Omental fat pad (tissue), 4 donors: ENCODE data around the gene URM1. TPM values are rescaled to one million over a fixed set of nuclear protein-coding genes. Genes with fewer than 3 reads are reported as not detected.
A peak's percentile ranks its signal among the peaks of the same experiment; 100 is the strongest.
"Not testable (repeated sequence)": the region's sequence is repeated elsewhere in the genome, so short reads cannot be mapped to it uniquely, and the experiment has no call there.

Experiments used
- ATAC-seq: fragments of 150-250 bp; one replicate; pipeline ENCODE4 v1.9.1; 2016; ENCODE audit warnings: mild to moderate bottlenecking, moderate library complexity; ENCODE audit not compliant: low FRiP score
- DNase-seq: peaks from one replicate; pipeline ENCODE4 v3.0.0-alpha.2; 2019; ENCODE audit warnings: low spot score
- CTCF ChIP-seq, 3 donors: fragments of 450-650 bp; IDR thresholded peaks; one replicate each; pipeline ENCODE4 v1.5.1; 2016 to 2017; ENCODE audit warnings: antibody characterized with exemption in 3 of 3, mild to moderate bottlenecking in 3 of 3, moderate library complexity in 2 of 3
- total RNA-seq, 4 donors: library from RNA; depleted of rRNA; stranded (reverse); fragments of >200 nt; gene quantifications; one replicate each; pipeline ENCODE4 v1.1.0, GENCODE V29; 2016

Gene URM1
- total RNA-seq, 4 donors from 2014 or later, result 19.8 to 26.0 (median 23.8) TPM

GRCh38 chr9:128416432-128417019 is 45.4 kb downstream of the URM1 start:
- no peak for DNase-seq
- ATAC-seq, result no peak
- no peak for TF ChIP-seq CTCF (IDR thresholded peaks at IDR 0.05)

GRCh38 chr9:128419061-128419925 is 48.1 kb downstream of the URM1 start:
- DNase-seq (no peak), ATAC-seq (no peak)
- TF ChIP-seq CTCF (IDR thresholded peaks at IDR 0.05), result no peak

GRCh38 chr9:128420060-128420650 is 49.0 kb downstream of the URM1 start:
- DNase-seq (peak; percentile 34), ATAC-seq (peak; percentile 87)
- TF ChIP-seq CTCF (IDR thresholded peaks at IDR 0.05), result peak in 1 of 3 donors; percentile 54

- DNase-seq, result no peak
- TF ChIP-seq CTCF (IDR thresholded peaks at IDR 0.05), result no peak
These were observed 49.7 kb downstream of the URM1 start, which contains the start of gene CERCAM for GRCh38 chr9:128420651-128421481. CERCAM (plus strand) TSS chr9:128420857; CDS start chr9:128420878, 21 bp downstream.

GRCh38 chr9:128421482-128421996 is 50.4 kb downstream of the URM1 start:
- TF ChIP-seq CTCF (IDR thresholded peaks at IDR 0.05), result no peak
- ATAC-seq, result peak; percentile 6
- DNase-seq, result no peak

More at GRCh38 chr9:128420651-128421481, 49.7 kb downstream of the URM1 start, which contains the start of gene CERCAM:
- ATAC-seq, result peak; percentile 91

GRCh38 chr9:128422022-128422782 is 51.0 kb downstream of the URM1 start:
- not testable (repeated sequence) for ATAC-seq, DNase-seq
